ENCODE measurements around the gene CHRND. TPM values are rescaled to one million over a fixed set of nuclear protein-coding genes. Genes with fewer than 3 reads are reported as not detected.

Gene CHRND
- total and polyA plus RNA-seq, 2 of the 13 experiments (the other 11 are each of a cell fraction or from before 2014, with no cell fraction given) = 0.18 TPM; not detected in 1

GRCh38 chr2:232550354-232551249 is 24.6 kb downstream of the CHRND start, which contains the start of the genes EIF4E2 and TIGD1 (continued):
- TF ChIP-seq ZSCAN31 (CRISPR knock-in tag; IDR thresholded peaks at IDR 0.05; ENCODE audit: low read depth) = peak; percentile 100
- peak; percentile 99 for TF ChIP-seq ZNF232 (CRISPR knock-in tag; IDR thresholded peaks at IDR 0.05; ENCODE audit: borderline replicate concordance)
- TF ChIP-seq POLR2A (IDR thresholded peaks at IDR 0.05; ENCODE audit: insufficient read depth in 1 of 2, low read depth in 2 of 2, low read length in 2 of 2) = peak; percentile 97 to 98
- TF ChIP-seq ZNF24 (IDR thresholded peaks at IDR 0.05) = peak; percentile 64; the same call in 1 of the 2 replicates
- TF ChIP-seq ZNF704 (CRISPR knock-in tag; IDR thresholded peaks at IDR 0.05; ENCODE audit: borderline replicate concordance) = peak; percentile 96
- peak; percentile 98 for TF ChIP-seq ZNF598 (CRISPR knock-in tag; IDR thresholded peaks at IDR 0.05; ENCODE audit: borderline replicate concordance)
- peak; percentile 91 for TF ChIP-seq THRA (CRISPR knock-in tag; IDR thresholded peaks at IDR 0.05; ENCODE audit: borderline replicate concordance)
- TF ChIP-seq ZNF770 (CRISPR knock-in tag; IDR thresholded peaks at IDR 0.05) = peak; percentile 77; the same call in 1 of the 2 replicates
- peak; percentile 86 for TF ChIP-seq ZEB1 (IDR thresholded peaks at IDR 0.05; ENCODE audit: insufficient replicate concordance, low read depth)
- TF ChIP-seq, protein P1, sequence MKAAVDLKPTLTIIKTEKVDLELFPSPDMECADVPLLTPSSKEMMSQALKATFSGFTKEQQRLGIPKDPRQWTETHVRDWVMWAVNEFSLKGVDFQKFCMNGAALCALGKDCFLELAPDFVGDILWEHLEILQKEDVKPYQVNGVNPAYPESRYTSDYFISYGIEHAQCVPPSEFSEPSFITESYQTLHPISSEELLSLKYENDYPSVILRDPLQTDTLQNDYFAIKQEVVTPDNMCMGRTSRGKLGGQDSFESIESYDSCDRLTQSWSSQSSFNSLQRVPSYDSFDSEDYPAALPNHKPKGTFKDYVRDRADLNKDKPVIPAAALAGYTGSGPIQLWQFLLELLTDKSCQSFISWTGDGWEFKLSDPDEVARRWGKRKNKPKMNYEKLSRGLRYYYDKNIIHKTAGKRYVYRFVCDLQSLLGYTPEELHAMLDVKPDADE (CRISPR knock-in tag; IDR thresholded peaks at IDR 0.05) = peak; percentile 90; the same call in 1 of the 2 replicates
- peak; percentile 97 for TF ChIP-seq HIVEP1 (CRISPR knock-in tag; IDR thresholded peaks at IDR 0.05)
- TF ChIP-seq ZC3H13 (CRISPR knock-in tag; IDR thresholded peaks at IDR 0.05) = peak; percentile 97
- peak; percentile 84 for TF ChIP-seq PAXIP1 (CRISPR knock-in tag; conservative IDR thresholded peaks at IDR 0.05)
- no peak for TF ChIP-seq ZNF207 (IDR thresholded peaks at IDR 0.05; ENCODE audit: borderline replicate concordance)
- peak; percentile 61; the same call in 1 of the 2 replicates for TF ChIP-seq ZSCAN22 (CRISPR knock-in tag; IDR thresholded peaks at IDR 0.05)
- TF ChIP-seq, protein P2, sequence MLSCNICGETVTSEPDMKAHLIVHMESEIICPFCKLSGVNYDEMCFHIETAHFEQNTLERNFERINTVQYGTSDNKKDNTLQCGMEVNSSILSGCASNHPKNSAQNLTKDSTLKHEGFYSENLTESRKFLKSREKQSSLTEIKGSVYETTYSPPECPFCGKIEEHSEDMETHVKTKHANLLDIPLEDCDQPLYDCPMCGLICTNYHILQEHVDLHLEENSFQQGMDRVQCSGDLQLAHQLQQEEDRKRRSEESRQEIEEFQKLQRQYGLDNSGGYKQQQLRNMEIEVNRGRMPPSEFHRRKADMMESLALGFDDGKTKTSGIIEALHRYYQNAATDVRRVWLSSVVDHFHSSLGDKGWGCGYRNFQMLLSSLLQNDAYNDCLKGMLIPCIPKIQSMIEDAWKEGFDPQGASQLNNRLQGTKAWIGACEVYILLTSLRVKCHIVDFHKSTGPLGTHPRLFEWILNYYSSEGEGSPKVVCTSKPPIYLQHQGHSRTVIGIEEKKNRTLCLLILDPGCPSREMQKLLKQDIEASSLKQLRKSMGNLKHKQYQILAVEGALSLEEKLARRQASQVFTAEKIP (CRISPR knock-in tag; IDR thresholded peaks at IDR 0.05; ENCODE audit: borderline replicate concordance) = no peak
